OCI-LY3 (cell line): Measurements from ENCODE around the gene TEX261.
A peak's percentile ranks its signal among the peaks of the same experiment; 100 is the strongest.

Experiments
- H2AFZ ChIP-seq: fragments of 200-600, 300-600 bp; shearing (Covaris generic); 2 replicates; pipeline ENCODE4 v1.6.0; 2014; ENCODE audit warnings: antibody characterized with exemption, low read depth, low read length
- H3K27ac ChIP-seq: fragments of 200-600, 300-600 bp; sonication (generic); 2 replicates; pipeline ENCODE4 v1.5.1; 2014; ENCODE audit warnings: mild to moderate bottlenecking, low read length, moderate library complexity, mixed read lengths
- H3K27me3 ChIP-seq: fragments of 200-600, 300-600 bp; sonication (generic); 2 replicates; pipeline ENCODE4 v1.6.1; 2014; ENCODE audit warnings: low read depth, low read length, mixed read lengths
- H3K36me3 ChIP-seq: fragments of 200-600, 300-600 bp; sonication (generic); replicated peaks from 2 replicates; pipeline ENCODE3; 2014; ENCODE audit warnings: low read depth, low read length, mixed read lengths
- H3K4me1 ChIP-seq: fragments of 300-600, 200-600 bp; sonication (generic); 2 replicates; pipeline ENCODE4 v1.6.1; 2014; ENCODE audit warnings: low read length, mixed read lengths
- H3K4me2 ChIP-seq: fragments of 200-600, 300-600 bp; sonication (generic); 2 replicates; pipeline ENCODE4 v1.6.1; 2014; ENCODE audit warnings: low read length, mixed read lengths
- H3K4me3 ChIP-seq: fragments of 300-600, 200-600 bp; sonication (generic); 2 replicates; pipeline ENCODE4 v1.5.1; 2014; ENCODE audit warnings: antibody characterized with exemption, mild to moderate bottlenecking, low read length, moderate library complexity
- H3K79me2 ChIP-seq: fragments of 300-600, 200-600 bp; shearing (Covaris generic); 2 replicates; pipeline ENCODE4 v1.6.1; 2014; ENCODE audit warnings: mild to moderate bottlenecking, low read length, mixed read lengths
- H3K9ac ChIP-seq: fragments of 300-600, 200-600 bp; shearing (Covaris generic); 2 replicates; pipeline ENCODE4 v1.6.0; 2014; ENCODE audit warnings: mild to moderate bottlenecking, low read length, moderate library complexity
- H3K9me3 ChIP-seq: fragments of 200-600, 300-600 bp; shearing (Covaris generic); 2 replicates; pipeline ENCODE4 v1.6.1; 2014; ENCODE audit warnings: low read length, mixed read lengths; ENCODE audit not compliant: insufficient read depth
- H4K20me1 ChIP-seq: fragments of 200-600, 300-600 bp; sonication (generic); 2 replicates; pipeline ENCODE4 v1.6.1; 2016; ENCODE audit warnings: low read length, mixed read lengths; ENCODE audit not compliant: insufficient read depth
- CTCF ChIP-seq: fragments of 200-600, 300-600 bp; sonication (generic); IDR thresholded peaks from 2 replicates; pipeline ENCODE4 v1.5.1; 2014; ENCODE audit warnings: antibody characterized with exemption, low read length, low read depth
- EZH2phosphoT487 ChIP-seq: fragments of 200-600 bp; shearing (Covaris generic); IDR thresholded peaks from 2 replicates; pipeline ENCODE4 v1.6.1; 2018; ENCODE audit warnings: antibody characterized with exemption, mixed run types, low read depth

Gene TEX261

GRCh38 chr2:70978341-70979179 lies 16.1 kb downstream of the TEX261 start, which contains the start of gene ANKRD53:
TSS of gene ANKRD53 (plus strand) at chr2:70978630. CDS start at chr2:70978646, 16 bp downstream.
- Histone ChIP-seq H3K4me1 (peaks cover 13% of the 10 kb centered on the region), H3K9me3 (no peaks in the 10 kb centered on the region), H3K9ac (peak within 1 kb of the TSS; percentile 62; the same call in 1 of the 2 replicates), H3K36me3 (no peaks in the 10 kb centered on the region), H3K79me2 (no peaks in the 10 kb centered on the region), H3K4me2 (peak within 1 kb of the TSS; percentile 97), H3K4me3 (peak within 1 kb of the TSS; percentile 80), H2AFZ (peak within 1 kb of the TSS; percentile 82), H3K27me3 (peaks cover 8% of the 10 kb centered on the region; the same call in 1 of the 2 replicates), H3K27ac (no peak within 1 kb of the TSS), H4K20me1 (no peaks in the 10 kb centered on the region)
- TF ChIP-seq CTCF (no peak), EZH2phosphoT487 (no peak)

GRCh38 chr2:70977605-70978205 lies 17.0 kb downstream of the TEX261 start:
- peak overlapping the region; percentile 80 for H3K4me3 ChIP-seq
- peaks cover 9% of the 10 kb centered on the region; the same call in 1 of the 2 replicates for H3K27me3 ChIP-seq
- peak overlapping the region; percentile 82 for H2AFZ ChIP-seq
- peak overlapping the region; percentile 97 for H3K4me2 ChIP-seq
- no peak overlapping the region for H3K27ac ChIP-seq
- H3K4me1 ChIP-seq, result peaks cover 13% of the 10 kb centered on the region
- no peaks in the 10 kb centered on the region for H4K20me1 ChIP-seq
- H3K36me3 ChIP-seq, result no peaks in the 10 kb centered on the region
- peak overlapping the region; percentile 62; the same call in 1 of the 2 replicates for H3K9ac ChIP-seq
- no peaks in the 10 kb centered on the region for H3K79me2 ChIP-seq
- H3K9me3 ChIP-seq, result no peaks in the 10 kb centered on the region
- TF ChIP-seq EZH2phosphoT487 (no peak), CTCF (no peak; the same call in 1 of the 2 replicates)

GRCh38 chr2:70975237-70975636 lies 19.4 kb downstream of the TEX261 start:
- no peak overlapping the region for H2AFZ ChIP-seq
- H4K20me1 ChIP-seq, result no peaks in the 10 kb centered on the region
- H3K9ac ChIP-seq, result no peak overlapping the region
- H3K9me3 ChIP-seq, result no peaks in the 10 kb centered on the region
- TF ChIP-seq EZH2phosphoT487, result no peak
- no peak for TF ChIP-seq CTCF
- H3K4me3 ChIP-seq, result no peak overlapping the region
- H3K79me2 ChIP-seq, result no peaks in the 10 kb centered on the region
- no peak overlapping the region for H3K27ac ChIP-seq
- peaks cover 13% of the 10 kb centered on the region for H3K4me1 ChIP-seq
- peaks cover 23% of the 10 kb centered on the region for H3K27me3 ChIP-seq
- no peak overlapping the region for H3K4me2 ChIP-seq
- H3K36me3 ChIP-seq, result no peaks in the 10 kb centered on the region

GRCh38 chr2:70974592-70974991 lies 20.1 kb downstream of the TEX261 start:
- TF ChIP-seq EZH2phosphoT487, result no peak
- no peak for TF ChIP-seq CTCF

More at GRCh38 chr2:70974592-70974991, 20.1 kb downstream of the TEX261 start:
- Histone ChIP-seq H3K4me1 (peaks cover 13% of the 10 kb centered on the region), H3K27me3 (peaks cover 29% of the 10 kb centered on the region), H3K27ac (no peak overlapping the region), H2AFZ (no peak overlapping the region), H3K4me2 (no peak overlapping the region), H3K79me2 (no peaks in the 10 kb centered on the region), H3K9ac (no peak overlapping the region), H3K4me3 (no peak overlapping the region), H3K36me3 (no peaks in the 10 kb centered on the region), H3K9me3 (no peaks in the 10 kb centered on the region), H4K20me1 (no peaks in the 10 kb centered on the region)
